ENCODE measurements around the gene ATG2A. TPM values are rescaled to one million over a fixed set of nuclear protein-coding genes. Genes with fewer than 3 reads are reported as not detected.

ATG2A gene
- total RNA-seq, 3 donors from 2014 or later: 35.4 to 39.8 (median 36.6) TPM

DNA sequence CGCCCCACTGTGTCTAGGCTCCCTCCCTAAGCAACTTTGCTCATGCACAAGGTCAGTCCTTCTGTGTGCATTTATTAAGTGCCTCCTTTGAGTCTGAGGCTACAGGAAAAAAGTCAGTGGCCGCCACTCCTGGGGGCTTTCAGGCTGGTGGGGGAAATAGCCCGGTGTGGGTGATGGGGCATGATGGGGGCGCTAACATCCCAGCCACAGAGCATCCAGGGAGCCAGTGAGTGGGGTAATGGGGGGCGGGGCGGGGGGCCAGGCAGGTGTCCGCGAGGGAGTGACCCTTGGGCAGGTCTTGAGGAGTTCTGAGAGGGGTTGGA is 28.6 kb downstream of the ATG2A start:
- H3K4me1 ChIP-seq (ENCODE audit: low read depth): peaks cover 20% of the 10 kb centered on the region
- intact Hi-C loops (cut with DNase I, micrococcal nuclease): no loop called here
- TF ChIP-seq, protein P1, sequence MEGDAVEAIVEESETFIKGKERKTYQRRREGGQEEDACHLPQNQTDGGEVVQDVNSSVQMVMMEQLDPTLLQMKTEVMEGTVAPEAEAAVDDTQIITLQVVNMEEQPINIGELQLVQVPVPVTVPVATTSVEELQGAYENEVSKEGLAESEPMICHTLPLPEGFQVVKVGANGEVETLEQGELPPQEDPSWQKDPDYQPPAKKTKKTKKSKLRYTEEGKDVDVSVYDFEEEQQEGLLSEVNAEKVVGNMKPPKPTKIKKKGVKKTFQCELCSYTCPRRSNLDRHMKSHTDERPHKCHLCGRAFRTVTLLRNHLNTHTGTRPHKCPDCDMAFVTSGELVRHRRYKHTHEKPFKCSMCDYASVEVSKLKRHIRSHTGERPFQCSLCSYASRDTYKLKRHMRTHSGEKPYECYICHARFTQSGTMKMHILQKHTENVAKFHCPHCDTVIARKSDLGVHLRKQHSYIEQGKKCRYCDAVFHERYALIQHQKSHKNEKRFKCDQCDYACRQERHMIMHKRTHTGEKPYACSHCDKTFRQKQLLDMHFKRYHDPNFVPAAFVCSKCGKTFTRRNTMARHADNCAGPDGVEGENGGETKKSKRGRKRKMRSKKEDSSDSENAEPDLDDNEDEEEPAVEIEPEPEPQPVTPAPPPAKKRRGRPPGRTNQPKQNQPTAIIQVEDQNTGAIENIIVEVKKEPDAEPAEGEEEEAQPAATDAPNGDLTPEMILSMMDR (IDR thresholded peaks at IDR 0.05): no peak
- H3K9me3 ChIP-seq: no peaks in the 10 kb centered on the region
- no peak for ATAC-seq
- H3K4me3 ChIP-seq: no peak overlapping the region
- no peak for DNase-seq
- no peaks in the 10 kb centered on the region for H3K36me3 ChIP-seq (ENCODE audit: low read depth)

DNA sequence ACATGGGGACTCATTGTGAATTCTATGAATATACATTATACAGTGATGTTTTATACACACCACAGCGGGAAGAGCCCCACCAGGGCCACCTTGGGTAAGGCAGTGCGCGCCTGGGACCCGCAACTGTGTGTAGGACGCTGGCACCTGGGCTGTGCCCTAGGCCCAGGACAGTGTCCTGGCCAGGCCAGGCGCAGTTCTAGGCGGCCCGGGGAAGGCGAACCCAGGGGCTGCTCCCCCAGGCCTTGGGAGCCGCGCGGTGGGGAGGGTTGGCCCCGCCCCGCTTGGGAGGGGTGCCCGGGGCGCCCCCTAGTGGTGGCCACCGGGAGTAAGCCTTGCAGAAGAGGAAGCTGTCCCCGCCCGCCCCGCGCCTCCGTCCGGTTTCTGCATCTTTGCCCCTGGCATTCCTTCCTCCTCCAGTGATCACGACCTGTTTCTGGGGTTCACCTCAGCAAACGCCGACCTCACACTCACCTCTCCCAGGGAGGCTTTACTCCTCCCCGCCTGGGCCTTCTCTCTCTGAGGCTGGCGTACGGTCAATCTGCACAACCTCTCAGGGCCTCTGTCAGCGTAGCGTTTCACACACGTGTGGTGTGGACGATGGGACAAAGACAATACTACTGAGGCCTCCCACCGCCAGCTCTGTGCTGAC is 29.1 kb downstream of the ATG2A start:
- no peak overlapping the region for H3K4me3 ChIP-seq
- TF ChIP-seq, protein P1 (IDR thresholded peaks at IDR 0.05): peak; percentile 97
- no peaks in the 10 kb centered on the region for H3K9me3 ChIP-seq
- no peaks in the 10 kb centered on the region for H3K36me3 ChIP-seq (ENCODE audit: low read depth)
- peaks cover 20% of the 10 kb centered on the region for H3K4me1 ChIP-seq (ENCODE audit: low read depth)
- intact Hi-C loops (cut with DNase I, micrococcal nuclease): no loop called here
- DNase-seq: peak; percentile 91 to 94 (median 93)
- ATAC-seq: peak; percentile 68

DNA sequence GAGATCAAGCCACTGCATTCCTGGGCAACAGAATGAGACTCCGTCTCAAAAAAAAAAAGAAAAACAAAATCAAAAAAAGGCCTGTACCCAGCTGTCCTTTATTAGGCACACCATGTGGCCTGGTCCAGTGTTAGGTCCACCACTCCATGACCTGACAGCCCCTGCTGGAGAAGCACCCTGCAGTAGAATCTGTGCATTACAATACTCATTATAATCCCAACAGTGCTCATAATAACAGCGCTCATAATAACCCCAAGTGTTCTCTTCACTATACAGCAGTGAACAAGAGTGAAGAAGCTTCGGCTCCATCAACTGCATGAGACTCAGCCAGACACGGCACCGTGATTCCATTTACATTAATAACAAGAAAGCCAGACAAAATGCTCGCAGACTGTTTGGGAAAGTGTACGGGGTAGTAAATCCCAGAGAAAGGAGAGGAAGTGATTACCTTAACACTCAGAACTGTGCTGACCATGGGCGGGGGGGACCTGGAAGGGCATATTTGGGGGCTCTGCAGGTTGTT is 29.7 kb downstream of the ATG2A start:
- intact Hi-C loops (cut with DNase I, micrococcal nuclease): no loop called here

DNA sequence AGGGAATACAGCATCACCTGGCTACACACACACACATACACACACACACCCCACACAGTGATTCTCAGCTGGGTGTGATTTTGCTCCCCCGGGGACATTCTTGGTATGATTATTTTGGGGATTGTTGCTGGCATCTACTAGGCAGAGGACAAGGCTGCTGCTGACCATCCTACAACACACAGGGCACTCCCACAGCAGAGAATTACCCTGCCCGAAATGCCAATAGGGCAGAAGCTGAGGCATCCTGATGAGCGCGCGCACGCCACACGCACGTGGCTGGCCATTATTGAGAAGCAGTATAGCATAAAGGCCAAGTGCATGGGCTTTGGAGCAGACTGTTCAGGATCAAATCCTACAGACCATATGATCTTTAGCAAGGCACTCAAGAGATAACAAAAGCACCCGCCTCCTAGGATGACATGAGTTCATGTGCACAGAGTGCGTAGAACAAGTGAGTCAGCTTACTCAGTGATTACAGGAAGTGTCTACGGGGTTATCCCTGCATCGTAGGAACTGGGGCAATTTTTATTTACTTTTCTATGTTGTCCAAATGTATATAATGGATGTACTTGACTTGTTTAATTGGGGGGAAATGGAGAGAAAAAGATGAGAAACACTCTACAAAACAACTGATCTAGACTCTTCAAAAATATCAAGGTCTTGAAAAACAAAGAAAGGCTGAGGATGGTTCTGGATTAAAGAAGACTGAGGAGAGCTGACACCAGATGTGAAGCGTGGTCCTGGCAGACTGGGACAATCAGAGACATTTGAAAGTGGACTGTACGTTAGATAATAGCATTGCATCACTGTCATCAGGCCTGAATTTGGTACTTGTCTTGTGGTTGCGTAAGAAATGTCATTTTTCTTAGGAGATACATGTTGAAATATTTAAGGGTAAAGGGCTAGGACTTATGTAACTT is 31.4 kb downstream of the ATG2A start:
- TF ChIP-seq, protein P1 (IDR thresholded peaks at IDR 0.05): no peak
- intact Hi-C loops (cut with DNase I, micrococcal nuclease): no loop called here
- Histone ChIP-seq H3K4me3 (no peak overlapping the region), H3K36me3 (ENCODE audit: low read depth) (no peaks in the 10 kb centered on the region), H3K4me1 (ENCODE audit: low read depth) (peaks cover 20% of the 10 kb centered on the region), H3K9me3 (no peaks in the 10 kb centered on the region)
- ATAC-seq (peak; percentile 26), DNase-seq (no peak)

More for the DNA sequence above, 29.7 kb downstream of the ATG2A start:
- DNase-seq (no peak), ATAC-seq (no peak)
- TF ChIP-seq, protein P1 (IDR thresholded peaks at IDR 0.05): no peak
- no peaks in the 10 kb centered on the region for H3K36me3 ChIP-seq (ENCODE audit: low read depth)
- no peak overlapping the region for H3K4me3 ChIP-seq
- peaks cover 20% of the 10 kb centered on the region for H3K4me1 ChIP-seq (ENCODE audit: low read depth)
- H3K9me3 ChIP-seq: no peaks in the 10 kb centered on the region

DNA sequence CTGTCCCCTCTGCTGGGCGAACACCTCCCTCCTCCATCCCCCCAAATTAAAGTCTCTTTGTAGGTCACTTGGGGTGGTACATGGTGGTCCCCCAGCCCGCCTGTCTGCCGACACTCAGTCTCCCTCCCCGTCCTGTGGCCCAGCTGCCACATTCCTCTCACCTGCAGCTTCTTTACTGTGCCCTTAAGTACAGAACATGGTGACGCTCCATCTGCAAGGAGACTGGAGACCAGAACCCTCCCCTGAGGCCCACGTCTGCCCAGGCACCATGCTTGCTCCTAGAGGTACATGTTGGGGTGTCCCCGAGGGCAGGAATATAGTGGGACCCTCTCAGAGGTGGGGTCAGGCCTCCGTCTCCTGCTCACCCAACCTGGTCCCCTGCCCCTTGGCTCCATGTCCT is 33.0 kb downstream of the ATG2A start:
- ATAC-seq: no peak
- peaks cover 21% of the 10 kb centered on the region for H3K4me1 ChIP-seq (ENCODE audit: low read depth)

More for the DNA sequence above, 33.0 kb downstream of the ATG2A start:
- intact Hi-C loops (cut with DNase I, micrococcal nuclease): no loop called here
- peak in 1 of 3 donors; percentile 51 for DNase-seq
- Histone ChIP-seq H3K4me3 (no peak overlapping the region), H3K9me3 (no peaks in the 10 kb centered on the region), H3K36me3 (ENCODE audit: low read depth) (no peaks in the 10 kb centered on the region)
- TF ChIP-seq, protein P1 (IDR thresholded peaks at IDR 0.05): no peak
